HG02938 (cell line): Measurements from ENCODE around the gene RASAL3.

Experiments used
- ATAC-seq: cut with Tn5 transposase; IDR thresholded peaks from one replicate; pipeline ENCODE4 v1.9.1; 2021; ENCODE audit warnings: mild to moderate bottlenecking, moderate library complexity; ENCODE audit not compliant: unreplicated experiment

The RASAL3 gene

GRCh38 chr19:15449620-15450527 lies 14.5 kb downstream of the RASAL3 start, which contains the start of gene WIZ:
Gene WIZ, minus strand, starts transcription at chr19:15449956. Its CDS starts 1,649 bp downstream, at chr19:15448307.
- no peak for ATAC-seq

GRCh38 chr19:15448778-15449619 lies 15.3 kb downstream of the RASAL3 start:
- ATAC-seq: no peak

GRCh38 chr19:15448044-15448777 lies 16.1 kb downstream of the RASAL3 start:
- ATAC-seq: no peak

GRCh38 chr19:15447057-15447456 lies 17.3 kb downstream of the RASAL3 start:
- ATAC-seq: no peak

GRCh38 chr19:15445807-15446376 lies 18.5 kb downstream of the RASAL3 start:
- ATAC-seq: no peak

GRCh38 chr19:15445227-15445605 lies 19.1 kb downstream of the RASAL3 start:
- no peak for ATAC-seq

GRCh38 chr19:15444505-15445226 lies 19.7 kb downstream of the RASAL3 start:
- no peak for ATAC-seq

GRCh38 chr19:15443838-15444237 lies 20.5 kb downstream of the RASAL3 start:
- no peak for ATAC-seq

- ATAC-seq: no peak
Observed at GRCh38 chr19:15443325-15443724, 21.0 kb downstream of the RASAL3 start.

- no peak for ATAC-seq
Observed at GRCh38 chr19:15442142-15442920, 22.0 kb downstream of the RASAL3 start.

- ATAC-seq: no peak
Observed at GRCh38 chr19:15441317-15441716, 23.0 kb downstream of the RASAL3 start.

GRCh38 chr19:15439821-15440641 lies 24.3 kb downstream of the RASAL3 start:
- no peak for ATAC-seq

- no peak for ATAC-seq
Observed at GRCh38 chr19:15439078-15439799, 25.1 kb downstream of the RASAL3 start.

GRCh38 chr19:15438577-15438976 lies 25.8 kb downstream of the RASAL3 start:
- no peak for ATAC-seq

- no peak for ATAC-seq
Observed at GRCh38 chr19:15438124-15438496, 26.2 kb downstream of the RASAL3 start.

- ATAC-seq: no peak
Observed at GRCh38 chr19:15437355-15438123, 26.8 kb downstream of the RASAL3 start.

GRCh38 chr19:15436826-15437110 lies 27.6 kb downstream of the RASAL3 start:
- ATAC-seq: no peak
